Type B pancreatic cell (in vitro differentiated cells): ENCODE results near the gene PWP1. TPM values are rescaled to one million over a fixed set of nuclear protein-coding genes. Genes with fewer than 3 reads are reported as not detected.
"Not testable (repeated sequence)": the region's sequence is repeated elsewhere in the genome, so short reads cannot be mapped to it uniquely, and the experiment has no call there.

Experiments used
- DNase-seq: peaks from one replicate; pipeline ENCODE4 v3.0.0; 2021; ENCODE audit warnings: mixed read lengths; ENCODE audit not compliant: unreplicated experiment; ENCODE audit errors: extremely low spot score
- H3K27ac Mint-ChIP-seq: 2 replicates; pipeline ENCODE4 v1.8.0; 2021; ENCODE audit warnings: mild to moderate bottlenecking, mixed read lengths
- H3K27me3 Mint-ChIP-seq: 2 replicates; pipeline ENCODE4 v1.8.0; 2021; ENCODE audit warnings: mixed read lengths
- H3K36me3 Mint-ChIP-seq: 2 replicates; pipeline ENCODE4 v1.8.0; 2021; ENCODE audit warnings: mixed read lengths
- H3K4me1 Mint-ChIP-seq: one replicate; pipeline ENCODE4 v1.8.0; 2021; ENCODE audit warnings: mixed read lengths; ENCODE audit not compliant: unreplicated experiment
- H3K4me3 Mint-ChIP-seq: 2 replicates; pipeline ENCODE4 v1.8.0; 2021; ENCODE audit warnings: mild to moderate bottlenecking, mixed read lengths
- H3K9me3 Mint-ChIP-seq: 2 replicates; pipeline ENCODE4 v1.8.0; 2021; ENCODE audit warnings: mixed read lengths
- CTCF ChIP-seq: fragments of 200-600 bp; sonication (generic); conservative IDR thresholded peaks from 2 replicates; pipeline ENCODE4 v1.5.0; 2021; ENCODE audit warnings: antibody characterized with exemption, mild to moderate bottlenecking
- total RNA-seq: library from RNA; stranded (reverse); gene quantifications from 2 replicates; pipeline ENCODE4 v1.2.1, GENCODE V29; 2021; ENCODE audit warnings: low replicate concordance

PWP1 gene
- total RNA-seq, 1 donor from 2014 or later = 33.5 TPM

- Mint-ChIP-seq H3K27me3 (peaks cover 35% of the 10 kb centered on the region), H3K36me3 (no peaks in the 10 kb centered on the region), H3K9me3 (no peaks in the 10 kb centered on the region), H3K4me3 (no peak overlapping the region), H3K4me1 (peaks cover 16% of the 10 kb centered on the region), H3K27ac (no peak overlapping the region)
- TF ChIP-seq CTCF = no peak
- no peak for DNase-seq
Measured at GRCh38 chr12:107681455-107681835, 4.2 kb upstream of the PWP1 start.

- H3K27me3 Mint-ChIP-seq = peaks cover 28% of the 10 kb centered on the region
- DNase-seq = no peak
- peaks cover 16% of the 10 kb centered on the region for H3K4me1 Mint-ChIP-seq
- H3K9me3 Mint-ChIP-seq = no peaks in the 10 kb centered on the region
- H3K4me3 Mint-ChIP-seq = no peak overlapping the region
- H3K27ac Mint-ChIP-seq = no peak overlapping the region
- TF ChIP-seq CTCF = no peak
- peaks cover 3% of the 10 kb centered on the region for H3K36me3 Mint-ChIP-seq
Measured at GRCh38 chr12:107681836-107682820, 3.5 kb upstream of the PWP1 start.

GRCh38 chr12:107684029-107684795 lies 1.4 kb upstream of the PWP1 start:
- H3K27me3 Mint-ChIP-seq = peaks cover 10% of the 10 kb centered on the region
- H3K27ac Mint-ChIP-seq = peak overlapping the region; percentile 96
- H3K4me1 Mint-ChIP-seq = peaks cover 16% of the 10 kb centered on the region
- no peak for TF ChIP-seq CTCF
- H3K36me3 Mint-ChIP-seq = peaks cover 11% of the 10 kb centered on the region
- DNase-seq = no peak
- peak overlapping the region; percentile 89 for H3K4me3 Mint-ChIP-seq
- no peaks in the 10 kb centered on the region for H3K9me3 Mint-ChIP-seq

GRCh38 chr12:107684990-107685359 lies 624 bp upstream of the PWP1 start:
- no peaks in the 10 kb centered on the region for H3K9me3 Mint-ChIP-seq
- H3K4me3 Mint-ChIP-seq = peak overlapping the region; percentile 89
- no peak for TF ChIP-seq CTCF
- no peak for DNase-seq
- H3K4me1 Mint-ChIP-seq = peaks cover 16% of the 10 kb centered on the region
- H3K27ac Mint-ChIP-seq = peak overlapping the region; percentile 96
- H3K27me3 Mint-ChIP-seq = peaks cover 4% of the 10 kb centered on the region
- H3K36me3 Mint-ChIP-seq = peaks cover 17% of the 10 kb centered on the region

- peak; percentile 39 for TF ChIP-seq CTCF
- H3K4me1 Mint-ChIP-seq, H3K27ac Mint-ChIP-seq, H3K4me3 Mint-ChIP-seq, H3K9me3 Mint-ChIP-seq, DNase-seq, H3K27me3 Mint-ChIP-seq: not testable (repeated sequence)
- peaks cover 42% of the 10 kb centered on the region for H3K36me3 Mint-ChIP-seq
Measured at GRCh38 chr12:107695772-107696171, 10.2 kb downstream of the PWP1 start.
